Stimulated activated CD8-positive, alpha-beta memory T cell treated with anti-CD3 and anti-CD28 coated beads, Interleukin-7, amount 100 ng/mL, for 24 hours (primary cell): ENCODE results near the gene SRP14.
"Not testable (repeated sequence)": the region's sequence is repeated elsewhere in the genome, so short reads cannot be mapped to it uniquely, and the experiment has no call there.

Source experiments
- DNase-seq: peaks from one replicate; pipeline ENCODE4 v3.0.0-alpha.2; 2020; ENCODE audit warnings: low read depth

SRP14 gene

GRCh38 chr15:40050788-40051470 lies 11.9 kb upstream of the SRP14 start:
- no peak for DNase-seq

DNA sequence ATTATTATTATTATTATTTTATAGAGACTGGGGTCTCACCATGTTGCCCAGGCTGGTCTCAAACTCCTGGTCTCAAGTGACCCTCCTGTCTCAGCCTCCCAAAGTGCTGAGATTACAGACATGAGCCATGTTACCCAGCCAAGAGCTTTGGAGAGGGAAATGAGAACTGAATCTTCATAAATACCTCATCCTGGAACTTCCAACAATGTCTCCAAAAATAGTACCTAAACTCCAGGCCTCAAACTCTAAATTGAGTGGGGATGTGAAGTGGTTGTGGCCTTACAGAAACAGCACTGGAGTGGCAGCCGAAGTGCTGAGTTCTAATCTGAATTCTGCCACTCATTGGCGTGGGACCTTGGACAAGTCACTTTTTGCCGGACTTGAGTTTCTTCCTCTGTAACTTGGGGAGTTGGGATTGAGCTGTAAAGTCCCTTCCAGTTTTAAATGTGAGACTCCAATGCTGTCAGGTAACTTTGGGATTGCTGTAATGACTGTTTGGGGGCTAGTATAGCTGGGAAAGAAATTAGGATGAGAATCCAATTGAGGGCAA lies 10.0 kb upstream of the SRP14 start:
- no peak for DNase-seq

DNA sequence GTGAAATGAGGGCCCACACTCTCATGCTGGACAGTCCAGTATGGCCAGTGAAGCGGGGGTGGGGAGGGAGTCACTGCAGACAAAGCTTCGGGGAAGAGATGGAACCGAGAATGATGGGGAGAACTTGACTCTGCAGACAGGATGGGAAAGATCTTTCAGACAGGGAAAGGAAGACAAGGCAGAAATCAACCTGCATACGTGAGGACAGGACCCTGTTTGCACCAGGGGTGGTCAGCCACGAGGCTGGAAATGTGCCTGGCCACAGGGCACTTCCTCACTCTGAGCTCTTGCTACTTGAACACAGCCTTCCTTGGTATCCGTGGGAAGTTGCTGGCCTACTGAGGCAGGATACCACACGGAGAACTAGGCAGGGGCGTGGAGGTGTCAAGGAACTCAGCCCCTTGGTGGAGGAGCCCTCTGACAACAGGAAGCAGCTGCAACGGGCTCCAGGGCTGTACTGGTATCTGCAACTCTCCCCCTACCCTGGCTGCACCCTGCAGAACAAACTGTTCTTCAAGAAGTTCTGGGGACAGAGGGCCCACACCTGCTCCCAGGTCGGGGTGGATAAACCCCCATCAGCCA lies 9.3 kb upstream of the SRP14 start:
- DNase-seq: no peak

GRCh38 chr15:40047415-40048210 lies 8.6 kb upstream of the SRP14 start:
- DNase-seq: peak; percentile 34

DNA sequence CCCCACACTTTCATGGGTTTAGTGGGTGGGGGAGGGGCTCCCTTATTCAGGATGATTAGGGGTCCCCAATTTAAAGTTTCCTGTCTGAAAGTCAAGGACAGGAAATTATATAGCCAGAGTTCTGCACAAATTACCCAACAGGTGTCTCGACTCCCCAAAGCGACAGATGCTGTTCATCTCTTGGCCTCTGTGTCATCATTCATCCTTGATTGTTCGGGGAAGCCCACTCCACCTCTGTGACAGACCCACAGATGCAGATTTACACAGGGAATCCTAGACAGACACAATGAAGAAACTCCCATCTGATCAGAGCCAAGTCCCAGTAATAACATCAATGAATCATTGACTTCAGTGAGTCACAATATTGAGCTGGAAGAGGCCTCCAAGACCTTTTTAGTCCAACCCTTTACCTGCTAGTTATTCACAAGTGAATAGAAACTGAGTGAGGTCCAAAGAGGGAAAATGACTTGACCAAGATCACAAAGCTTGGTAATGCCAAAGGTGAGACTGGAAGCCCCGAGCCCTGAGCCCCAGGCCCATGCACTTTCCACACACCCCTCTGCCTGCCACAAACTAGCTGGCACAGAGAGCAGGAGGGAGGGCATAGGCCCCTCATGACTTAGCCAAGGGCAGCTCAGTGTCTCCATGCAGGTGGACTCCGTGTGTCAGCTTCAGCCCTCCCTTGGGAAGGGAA lies 7.9 kb upstream of the SRP14 start:
- no peak for DNase-seq

GRCh38 chr15:40045572-40046217 lies 6.7 kb upstream of the SRP14 start:
- no peak for DNase-seq

GRCh38 chr15:40044717-40045571 lies 6.0 kb upstream of the SRP14 start:
- DNase-seq: peak; percentile 67

DNA sequence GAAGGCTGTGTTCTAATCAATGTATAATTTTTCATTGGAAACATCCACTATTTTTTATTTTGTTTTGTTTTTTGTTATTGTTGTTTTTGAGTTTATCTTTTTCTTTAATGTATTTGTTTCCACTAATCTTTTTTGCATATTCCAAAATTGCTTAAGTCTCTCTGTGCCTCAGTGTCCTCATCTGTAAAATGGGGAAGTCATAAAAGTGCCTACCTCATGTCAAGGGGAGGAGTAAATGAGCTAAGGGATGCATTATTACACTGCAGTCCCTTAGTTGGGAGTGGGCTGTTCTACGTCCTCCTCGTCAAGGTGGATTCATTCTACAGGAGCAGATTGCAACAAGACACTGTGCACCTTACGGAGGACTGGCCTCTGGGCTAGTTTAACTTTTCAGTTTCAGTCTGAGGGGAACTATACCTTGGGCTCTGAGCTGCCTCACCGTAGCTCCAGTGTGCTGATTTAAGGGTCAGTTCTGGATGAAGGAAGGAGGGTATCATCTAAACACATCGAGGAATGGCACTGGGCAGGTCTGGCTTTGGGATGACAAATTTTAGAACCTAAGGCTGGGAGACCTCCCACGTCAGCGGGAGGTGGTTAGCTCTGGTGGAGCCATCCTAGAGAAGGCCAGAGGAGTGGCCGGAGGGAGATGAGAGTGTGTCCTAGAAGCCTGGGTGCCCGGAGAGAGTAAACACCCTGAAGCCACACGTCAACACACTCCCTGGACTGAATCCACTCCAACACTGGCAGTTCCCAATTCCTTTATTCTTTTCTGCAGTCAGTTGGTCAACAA lies 5.1 kb upstream of the SRP14 start:
- DNase-seq: no peak

- DNase-seq: no peak
These were observed 3.9 kb upstream of the SRP14 start for GRCh38 chr15:40042791-40043320.

DNA sequence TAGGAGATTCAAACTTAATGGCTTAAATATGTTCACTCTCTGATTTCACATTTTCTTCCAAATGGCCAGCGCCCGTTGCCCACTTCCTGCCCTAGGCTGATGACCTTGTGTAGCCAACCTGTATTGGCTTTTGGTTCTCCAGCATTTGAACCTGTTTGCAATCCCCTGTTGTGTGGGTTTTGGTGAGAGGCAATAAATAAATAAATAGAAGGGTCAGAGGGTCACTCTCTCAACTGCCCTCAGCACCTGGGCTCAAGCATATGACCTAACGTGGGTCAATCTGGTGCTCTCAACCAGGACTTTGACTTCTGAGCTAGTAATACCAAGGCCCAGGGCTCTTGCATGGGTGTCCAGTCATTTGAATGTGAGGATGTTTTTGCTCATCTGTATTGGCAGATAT lies 1.8 kb upstream of the SRP14 start:
- DNase-seq: no peak

DNA sequence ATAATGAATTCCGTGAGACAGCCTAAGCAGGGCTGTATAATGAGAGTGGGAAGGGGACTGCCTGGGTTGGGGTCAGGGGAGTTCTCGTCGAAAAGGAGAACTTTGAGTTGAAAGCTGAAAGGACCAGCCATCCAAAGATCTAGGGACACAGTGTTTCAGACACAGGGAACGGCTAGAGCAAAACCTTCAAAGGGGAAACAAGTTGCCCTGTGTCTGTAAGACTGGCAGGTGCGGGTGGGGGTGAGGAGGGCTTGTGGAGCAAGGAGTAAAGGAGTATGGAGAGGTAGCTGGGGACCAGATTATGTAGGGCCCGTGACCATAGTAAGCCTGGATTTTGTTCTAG lies 1.3 kb upstream of the SRP14 start:
- no peak for DNase-seq

DNA sequence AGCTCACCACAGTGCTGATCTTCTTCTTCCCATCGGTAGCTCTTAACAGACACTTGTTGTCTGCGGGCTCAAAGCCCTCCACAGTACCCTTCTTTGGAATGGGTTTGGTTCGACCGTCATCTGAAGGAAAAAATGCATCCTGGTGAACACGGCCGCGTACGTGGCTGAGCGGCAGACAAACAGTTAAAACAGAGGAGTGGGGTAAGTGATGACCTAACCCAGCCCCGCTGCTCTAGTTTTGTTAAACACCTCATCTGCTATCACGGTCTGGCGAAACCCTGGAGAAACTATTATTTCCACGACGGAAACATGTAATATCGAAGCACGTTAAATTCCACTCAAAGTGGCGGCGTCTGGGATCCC lies 725 bp downstream of the SRP14 start:
- no peak for DNase-seq

DNA sequence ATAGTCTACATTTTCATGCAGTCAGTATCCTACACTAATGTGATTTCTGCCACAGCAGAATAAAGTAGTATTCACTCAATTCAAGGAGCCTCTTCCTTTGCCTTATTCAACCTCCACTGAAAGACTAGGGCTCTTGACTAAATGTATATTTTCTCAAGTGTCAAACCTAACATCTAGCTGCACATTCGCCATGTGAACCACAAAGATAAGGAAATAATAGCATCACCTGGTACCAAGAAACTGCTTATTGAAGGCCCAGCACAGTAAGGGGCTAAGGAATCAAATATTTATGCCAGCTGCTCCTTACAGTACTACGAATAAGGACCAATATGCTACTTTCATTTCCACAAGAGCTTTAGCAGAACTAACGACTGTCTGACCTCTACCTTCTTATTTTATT lies 1.3 kb downstream of the SRP14 start:
- DNase-seq: no peak

DNA sequence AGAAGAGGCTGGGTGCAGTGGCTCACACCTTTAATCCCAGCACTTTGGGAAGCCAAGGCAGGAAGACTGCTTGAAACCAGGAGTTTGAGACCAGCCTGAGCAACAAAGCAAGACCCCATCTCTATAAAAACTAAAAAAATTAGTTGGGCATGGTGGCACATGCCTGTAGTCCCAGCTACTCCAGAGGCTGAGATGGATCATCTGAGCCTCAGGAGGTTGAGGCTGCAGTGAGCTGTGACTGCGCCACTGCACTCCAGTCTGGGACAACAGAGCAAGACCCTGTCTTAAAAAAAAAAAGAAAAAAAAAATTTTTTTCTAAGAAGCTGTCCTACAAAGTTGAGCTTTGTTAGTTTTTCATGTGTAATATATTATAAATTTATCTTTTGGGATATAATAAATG lies 3.8 kb downstream of the SRP14 start:
- DNase-seq: not testable (repeated sequence)

DNA sequence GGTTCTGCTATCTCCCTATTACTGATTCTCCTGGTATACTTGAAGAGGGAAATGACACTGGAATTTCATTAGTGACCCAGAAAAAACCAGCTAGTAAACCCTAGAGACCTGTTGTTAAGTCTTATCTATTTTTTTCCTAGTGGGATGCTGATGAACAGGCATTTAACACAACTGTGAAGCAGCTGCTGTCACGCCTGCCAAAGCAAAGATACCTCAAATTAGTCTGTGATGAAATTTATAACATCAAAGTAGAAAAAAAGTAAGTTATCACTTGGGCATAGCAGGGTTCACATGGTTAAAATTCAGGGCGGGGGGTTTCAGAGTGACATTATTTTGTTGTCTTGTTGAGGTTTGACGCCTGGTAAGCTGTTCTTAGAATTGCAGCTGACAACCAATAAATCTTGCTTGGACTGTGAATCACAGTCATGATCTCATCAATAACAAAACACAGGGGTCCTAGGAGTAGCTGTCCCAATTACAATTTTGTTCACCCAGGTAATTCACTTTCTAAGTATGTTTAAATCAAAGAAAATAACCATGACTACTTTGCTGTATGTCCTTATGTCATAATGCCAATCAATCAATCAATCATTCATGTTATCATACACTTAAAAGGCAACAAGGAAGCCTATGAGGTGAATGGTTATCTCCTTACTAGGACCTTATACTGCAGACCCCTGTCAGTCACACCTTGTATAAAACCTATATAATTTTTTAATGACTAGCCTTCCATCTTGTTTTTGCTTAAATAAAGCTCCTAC lies 4.6 kb downstream of the SRP14 start:
- DNase-seq: no peak

DNA sequence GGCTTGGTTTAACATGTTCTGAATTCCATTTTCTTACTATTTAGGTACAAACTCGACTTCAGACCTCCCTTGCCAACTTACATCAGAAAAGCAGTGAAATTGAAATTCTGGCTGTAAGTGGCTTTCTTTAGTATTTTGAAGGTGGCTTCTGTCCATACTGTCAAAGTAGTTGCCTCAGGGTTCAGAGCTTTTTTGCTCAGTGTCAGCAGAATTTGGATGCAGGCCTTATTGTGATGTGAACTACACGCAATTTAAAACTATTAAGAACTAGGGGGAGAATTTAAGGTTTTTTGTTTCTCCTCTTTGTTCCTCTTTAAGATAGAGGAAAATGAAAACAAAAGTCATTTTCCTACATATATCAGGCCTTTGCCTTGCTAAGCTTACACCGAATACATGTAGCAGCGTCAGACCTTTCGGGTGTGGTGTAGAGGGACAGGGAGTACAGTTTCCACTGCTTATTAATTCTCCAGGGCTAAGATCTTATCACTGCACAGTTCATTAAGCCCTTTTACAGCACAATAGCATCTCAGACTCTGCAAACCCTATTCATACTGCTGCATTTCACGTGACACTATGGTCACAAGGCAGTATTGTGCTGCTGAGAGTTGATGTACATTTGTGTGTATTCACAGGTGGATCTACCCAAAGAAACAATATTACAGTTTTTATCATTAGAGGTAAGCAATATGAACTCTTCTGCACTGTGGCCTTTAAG lies 6.7 kb downstream of the SRP14 start:
- no peak for DNase-seq

DNA sequence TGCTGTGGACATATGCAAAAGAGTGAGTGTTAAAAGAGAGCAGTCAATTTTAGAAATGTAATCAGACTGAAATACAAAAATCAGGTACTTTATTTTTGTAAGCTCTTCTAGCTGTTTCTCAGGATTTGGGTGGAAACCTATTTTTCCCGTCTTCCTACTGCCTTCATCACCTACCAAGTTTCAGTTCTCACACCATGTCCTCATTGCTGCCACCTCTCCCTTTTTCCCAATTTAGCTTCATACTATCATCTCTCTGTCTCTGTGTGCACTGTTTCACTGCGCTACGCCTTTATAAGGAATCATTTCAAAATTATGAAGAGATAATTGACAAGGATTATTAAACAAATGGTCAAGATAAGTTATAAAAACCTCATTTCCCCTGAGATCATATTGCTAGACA lies 7.7 kb downstream of the SRP14 start:
- DNase-seq: no peak
